SJSA1 (cell line): ENCODE data around the gene MCM3AP. TPM values are rescaled to one million over a fixed set of nuclear protein-coding genes. Genes with fewer than 3 reads are reported as not detected.

Experiments
- DNase-seq, 2 experiments: peaks; one replicate each; pipeline ENCODE4 v3.0.0-alpha.2; 2015 to 2020; ENCODE audit warnings: low spot score in 2 of 2, low read depth in 1 of 2
- H3K27ac ChIP-seq: fragments of 250-450 bp; sonication (Bioruptor Pico); 2 replicates; pipeline ENCODE4 v1.5.1; 2020; ENCODE audit warnings: mild to moderate bottlenecking, moderate library complexity
- H3K27me3 ChIP-seq: fragments of 250-450 bp; sonication (Bioruptor Pico); replicated peaks from 2 replicates; pipeline ENCODE4 v1.5.1; 2020; ENCODE audit warnings: mild to moderate bottlenecking, moderate library complexity
- H3K36me3 ChIP-seq: fragments of 250-450 bp; sonication (Bioruptor Pico); 2 replicates; pipeline ENCODE4 v1.5.1; 2020; ENCODE audit warnings: mild to moderate bottlenecking
- H3K4me1 ChIP-seq: fragments of 250-450 bp; sonication (Bioruptor Pico); replicated peaks from 2 replicates; pipeline ENCODE4 v1.6.1; 2021; ENCODE audit warnings: mild to moderate bottlenecking
- H3K4me3 ChIP-seq: fragments of 250-450 bp; sonication (Bioruptor Pico); 2 replicates; pipeline ENCODE4 v1.5.1; 2020; ENCODE audit warnings: mild to moderate bottlenecking
- H3K9me3 ChIP-seq: fragments of 250-450 bp; sonication (Bioruptor Pico); replicated peaks from 2 replicates; pipeline ENCODE4 v1.5.1; 2020; ENCODE audit warnings: mild to moderate bottlenecking
- total RNA-seq: library from RNA; depleted of rRNA; stranded (reverse); fragments of >200 nt; shearing (Covaris generic); gene quantifications from 2 replicates; pipeline ENCODE4 v1.2.3, GENCODE V29; 2014; rRNA removed

The MCM3AP gene
- total RNA-seq, 1 experiment from 2014 or later: 88.7 TPM

- Histone ChIP-seq H3K36me3 (0 out of 2 replicates have a peak, but pooled peaks cover 5% of the 10 kb centered on the region), H3K27ac (peak overlapping the region; percentile 32), H3K27me3 (no peaks in the 10 kb centered on the region), H3K4me3 (no peak overlapping the region), H3K4me1 (peaks cover 30% of the 10 kb centered on the region), H3K9me3 (no peaks in the 10 kb centered on the region)
- peak; percentile 81 to 89 for DNase-seq
Measured at GRCh38 chr21:46188226-46189212, 96.9 kb downstream of the MCM3AP start.

GRCh38 chr21:46187814-46188213 is 97.6 kb downstream of the MCM3AP start:
- peaks cover 30% of the 10 kb centered on the region for H3K4me1 ChIP-seq
- H3K4me3 ChIP-seq: no peak overlapping the region
- no peak for DNase-seq
- H3K9me3 ChIP-seq: no peaks in the 10 kb centered on the region
- no peak overlapping the region for H3K27ac ChIP-seq
- H3K36me3 ChIP-seq: 0 out of 2 replicates have a peak, but pooled peaks cover 5% of the 10 kb centered on the region
- H3K27me3 ChIP-seq: no peaks in the 10 kb centered on the region

- no peak overlapping the region for H3K4me3 ChIP-seq
- no peak overlapping the region for H3K27ac ChIP-seq
- H3K27me3 ChIP-seq: no peaks in the 10 kb centered on the region
- H3K9me3 ChIP-seq: no peaks in the 10 kb centered on the region
- peaks cover 30% of the 10 kb centered on the region for H3K4me1 ChIP-seq
- 0 out of 2 replicates have a peak, but pooled peaks cover 5% of the 10 kb centered on the region for H3K36me3 ChIP-seq
- DNase-seq: no peak
Measured at GRCh38 chr21:46187261-46187660, 98.2 kb downstream of the MCM3AP start.

GRCh38 chr21:46185716-46186115 is 99.7 kb downstream of the MCM3AP start:
- no peaks in the 10 kb centered on the region for H3K27me3 ChIP-seq
- 0 out of 2 replicates have a peak, but pooled peaks cover 5% of the 10 kb centered on the region for H3K36me3 ChIP-seq
- H3K4me1 ChIP-seq: peaks cover 24% of the 10 kb centered on the region
- no peaks in the 10 kb centered on the region for H3K9me3 ChIP-seq
- no peak overlapping the region for H3K27ac ChIP-seq
- no peak for DNase-seq
- no peak overlapping the region for H3K4me3 ChIP-seq

Other genes starting within 250 kb of the MCM3AP start
- 310 and 333 TPM in 2 replicates for gene COL6A2, start 187.5 kb downstream of the MCM3AP start, total RNA-seq
- not detected in 2 replicates for gene FTCD, start 130.0 kb downstream of the MCM3AP start, total RNA-seq
- 4.3 and 7.1 TPM in 2 replicates for gene SPATC1L, start 101.2 kb downstream of the MCM3AP start, total RNA-seq
- 27.3 and 33.3 TPM in 2 replicates for gene LSS, start 56.8 kb downstream of the MCM3AP start, total RNA-seq
- 2.7 and 18.4 TPM in 2 replicates for gene YBEY, start 731 bp upstream of the MCM3AP start, total RNA-seq
- 20.3 and 20.9 TPM in 2 replicates for gene C21orf58, start 38.3 kb upstream of the MCM3AP start, total RNA-seq
- 48.0 and 57.3 TPM in 2 replicates for gene PCNT, start 38.5 kb upstream of the MCM3AP start, total RNA-seq
- 10.8 and 19.2 TPM in 2 replicates for gene DIP2A, start 173.3 kb upstream of the MCM3AP start, total RNA-seq